HG02938 (cell line): ENCODE measurements around the gene ZNF304.
"Not testable (repeated sequence)": the region's sequence is repeated elsewhere in the genome, so short reads cannot be mapped to it uniquely, and the experiment has no call there.

Experiments used
- ATAC-seq: cut with Tn5 transposase; IDR thresholded peaks from one replicate; pipeline ENCODE4 v1.9.1; 2021; ENCODE audit warnings: mild to moderate bottlenecking, moderate library complexity; ENCODE audit not compliant: unreplicated experiment

ZNF304 gene

DNA sequence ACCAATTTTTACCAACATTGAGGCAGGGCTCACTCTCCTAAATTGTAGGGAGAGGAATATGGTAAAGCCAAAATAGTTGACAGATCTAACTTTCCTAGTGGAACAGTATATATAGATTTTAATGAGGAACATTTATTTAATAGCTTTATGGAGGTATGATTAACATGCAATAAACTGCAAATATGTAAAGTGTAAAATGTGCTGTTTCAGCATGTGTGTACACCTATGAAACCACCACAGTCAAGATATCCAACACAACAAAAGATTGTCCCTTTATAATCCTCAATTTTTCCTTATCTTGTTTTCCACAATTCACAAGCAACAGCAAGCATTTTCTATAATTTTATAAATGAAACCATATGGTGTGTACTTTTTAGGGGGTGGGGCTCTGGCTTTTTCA lies 8.2 kb downstream of the ZNF304 start:
- ATAC-seq = no peak

DNA sequence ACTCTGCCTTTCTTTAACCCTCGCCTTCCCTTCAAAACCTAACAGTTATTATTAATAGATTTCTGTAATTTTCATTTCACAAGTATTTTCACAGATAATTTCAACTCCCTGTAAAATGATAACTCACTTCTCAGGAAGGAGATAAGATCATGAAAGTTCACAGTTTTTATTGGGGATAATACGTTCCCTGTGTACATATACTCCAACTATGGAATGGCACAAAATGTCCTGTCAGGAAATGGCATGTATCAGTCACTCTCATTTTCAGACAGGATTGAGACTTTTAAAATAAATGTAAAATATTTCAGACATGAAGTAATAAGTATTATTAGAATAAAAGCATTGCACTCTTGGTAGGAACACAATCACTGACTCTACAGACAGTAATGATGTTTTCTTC lies 11.3 kb downstream of the ZNF304 start:
- ATAC-seq = no peak

DNA sequence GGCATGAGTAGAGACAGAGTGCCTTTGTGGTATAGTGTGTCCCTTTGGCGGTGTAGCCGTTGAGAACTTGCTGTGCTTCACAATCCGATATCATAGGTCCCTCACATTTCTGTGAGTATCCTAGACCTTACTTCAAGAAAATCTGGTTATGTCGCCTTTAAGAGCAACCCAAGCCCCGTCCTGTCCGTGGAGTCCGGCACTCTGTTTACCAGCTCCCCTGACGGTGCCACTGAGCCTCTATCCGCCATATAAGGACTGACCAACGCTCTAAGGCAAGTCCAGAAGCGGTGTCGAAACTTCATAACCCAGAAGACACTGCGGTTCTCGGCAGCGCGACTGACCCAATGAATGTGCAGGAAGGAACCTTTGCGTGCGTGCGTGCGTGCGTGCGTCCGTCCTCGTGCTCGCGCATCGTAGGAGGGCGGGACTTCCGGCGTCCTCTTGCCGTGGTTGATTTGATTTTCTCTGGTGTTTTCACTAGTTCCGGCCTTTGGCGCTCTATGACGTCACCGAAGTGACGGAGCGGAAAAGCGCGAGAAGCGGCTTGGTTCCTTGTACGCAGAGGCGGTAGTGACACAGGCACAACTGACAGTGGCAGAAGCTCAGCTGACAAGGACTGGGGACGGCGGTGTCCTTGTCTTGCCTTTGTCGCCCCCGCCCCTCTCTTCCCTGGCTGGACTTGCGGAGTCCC lies 12.1 kb downstream of the ZNF304 start, which contains the start of the genes TRAPPC2B and ZNF547:
Gene TRAPPC2B (plus strand): TSS at position 555 of the 691 bp plus-strand sequence. CDS start 1,283 bp downstream, outside the sequence.
Gene ZNF547 (plus strand): TSS at position 555 of the 691 bp plus-strand sequence. CDS start 5,005 bp downstream, outside the sequence.
- ATAC-seq = peak; percentile 94

DNA sequence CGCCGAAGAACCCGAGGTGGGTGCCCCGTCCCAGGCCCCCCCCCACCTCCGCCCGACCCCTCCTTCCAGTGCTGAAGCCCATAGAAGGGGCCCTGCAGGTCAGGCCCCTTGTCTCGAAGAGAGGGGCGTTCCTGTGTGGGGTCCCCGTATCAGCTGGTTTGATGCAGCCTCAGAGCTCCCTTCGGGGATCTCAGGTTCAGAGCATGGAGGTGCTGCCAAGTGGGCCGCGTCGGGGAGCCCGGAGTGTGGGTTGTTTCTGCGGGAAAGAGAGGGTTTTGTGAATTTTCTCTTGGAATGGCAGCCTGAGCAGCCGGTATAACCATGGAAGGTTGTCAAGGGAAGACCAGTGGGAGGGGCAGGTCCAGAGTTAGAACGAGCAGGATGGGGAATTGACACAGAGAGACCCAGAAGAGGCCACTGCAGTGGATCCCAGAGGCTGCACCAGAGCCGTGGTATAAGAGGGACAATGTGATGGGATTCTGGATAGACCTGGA lies 12.7 kb downstream of the ZNF304 start:
- peak; percentile 14 for ATAC-seq

DNA sequence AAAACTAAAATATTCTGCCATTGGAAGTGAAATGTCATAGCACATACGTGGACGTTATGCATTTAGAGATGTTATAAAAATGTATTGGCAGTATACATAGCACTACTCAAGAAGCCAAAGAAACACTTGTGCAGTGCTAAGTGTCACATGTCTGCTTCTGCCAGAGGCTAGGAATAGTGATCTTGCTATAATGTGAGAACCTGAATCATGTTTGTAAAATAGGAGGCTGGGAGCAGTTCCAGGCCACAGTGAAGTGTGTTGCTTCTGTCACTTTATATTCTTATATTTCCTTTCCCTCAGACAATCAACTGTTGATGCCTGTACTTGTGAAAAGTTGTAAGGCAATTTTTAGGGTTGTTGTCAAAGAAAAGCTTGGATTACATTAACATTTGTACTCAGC lies 15.7 kb downstream of the ZNF304 start:
- no peak for ATAC-seq

DNA sequence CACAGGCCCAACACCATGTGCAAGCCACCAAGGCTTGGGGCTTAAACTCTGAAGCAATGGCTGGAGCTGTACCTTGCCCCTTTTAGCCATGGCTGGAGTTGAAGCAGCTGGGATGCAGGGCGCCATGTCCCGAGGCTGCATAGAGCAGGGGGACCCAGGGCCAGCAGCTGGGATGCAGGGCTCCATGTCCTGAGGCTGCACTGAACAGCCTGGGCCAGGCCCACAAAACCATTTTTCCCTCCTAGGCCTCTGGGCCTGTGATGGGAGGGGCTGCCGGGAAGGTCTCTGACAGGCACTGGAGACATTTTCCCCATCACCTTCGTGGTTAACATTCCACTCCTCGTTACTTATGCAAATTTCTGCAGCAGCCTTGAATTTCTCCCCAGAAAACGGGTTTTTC lies 23.1 kb downstream of the ZNF304 start:
- no peak for ATAC-seq

DNA sequence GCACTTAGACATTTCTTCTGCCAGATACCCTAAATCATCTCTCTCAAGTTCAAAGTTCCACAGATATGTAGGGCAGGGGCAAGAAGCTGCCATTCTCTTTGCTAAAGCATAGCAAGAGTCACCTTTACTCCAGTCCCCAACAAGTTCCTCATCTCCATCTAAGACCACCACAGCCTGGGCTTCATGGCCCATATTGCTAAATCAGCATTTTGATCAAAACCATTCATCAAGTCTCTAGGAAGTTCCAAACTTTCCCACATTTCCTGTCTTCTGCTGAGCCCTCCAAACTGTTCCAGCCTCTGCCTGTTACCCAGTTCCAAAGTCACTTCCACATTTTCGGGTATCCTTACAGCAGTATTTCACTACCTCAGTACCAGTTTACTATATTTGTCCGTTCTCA lies 23.6 kb downstream of the ZNF304 start:
- not testable (repeated sequence) for ATAC-seq

DNA sequence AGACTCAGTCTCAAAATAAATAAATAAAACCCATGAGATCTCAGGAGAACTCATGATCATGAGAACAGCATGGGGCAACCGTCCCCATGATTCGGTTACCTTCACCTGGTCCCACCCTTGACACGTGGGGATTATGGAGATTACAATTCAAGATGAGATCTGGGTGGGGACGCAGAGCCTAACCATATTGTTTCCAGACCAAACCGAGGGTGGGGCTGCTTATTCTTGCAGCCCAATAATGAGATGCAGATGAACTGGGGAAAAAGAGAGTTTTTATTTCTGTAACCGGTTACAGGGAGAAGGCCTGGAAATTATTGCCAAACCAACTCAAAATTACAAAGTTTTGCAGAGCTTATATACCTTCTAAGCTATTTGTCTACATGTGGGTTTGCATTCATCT lies 25.1 kb downstream of the ZNF304 start:
- no peak for ATAC-seq

DNA sequence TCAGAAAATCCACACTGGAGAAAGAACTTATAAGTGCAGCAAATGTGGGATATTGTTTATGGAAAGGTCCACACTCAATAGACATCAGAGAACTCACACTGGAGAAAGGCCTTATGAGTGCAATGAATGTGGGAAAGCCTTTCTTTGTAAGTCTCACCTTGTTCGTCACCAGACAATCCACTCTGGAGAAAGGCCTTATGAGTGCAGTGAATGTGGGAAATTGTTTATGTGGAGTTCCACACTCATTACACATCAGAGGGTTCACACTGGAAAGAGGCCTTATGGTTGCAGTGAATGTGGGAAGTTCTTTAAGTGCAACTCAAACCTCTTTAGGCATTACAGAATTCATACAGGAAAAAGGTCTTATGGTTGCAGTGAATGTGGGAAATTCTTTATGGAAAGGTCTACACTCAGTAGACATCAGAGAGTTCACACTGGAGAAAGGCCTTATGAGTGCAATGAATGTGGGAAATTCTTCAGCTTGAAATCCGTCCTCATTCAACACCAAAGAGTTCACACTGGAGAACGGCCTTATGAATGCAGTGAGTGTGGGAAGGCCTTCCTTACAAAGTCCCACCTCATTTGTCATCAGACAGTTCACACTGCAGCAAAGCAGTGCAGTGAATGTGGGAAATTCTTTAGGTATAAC lies 26.6 kb downstream of the ZNF304 start:
- no peak for ATAC-seq

DNA sequence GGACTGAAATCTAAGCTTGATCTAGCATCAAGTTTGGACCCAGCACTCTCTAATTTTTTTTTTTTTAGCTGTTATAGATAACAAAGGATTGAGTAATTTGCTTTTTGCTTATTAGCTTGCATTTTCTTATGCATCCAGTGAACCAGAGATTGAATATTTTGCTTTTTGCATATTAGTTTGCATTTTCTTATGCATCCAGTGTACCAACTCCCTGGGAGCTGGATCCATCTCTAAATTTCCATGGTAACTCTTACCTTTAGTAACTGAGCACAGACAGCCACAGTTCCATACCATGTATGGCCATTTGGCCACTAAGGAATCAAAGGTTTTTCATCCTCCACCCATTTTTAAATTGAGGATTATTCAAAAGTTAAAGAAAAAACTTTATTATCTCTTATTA lies 29.9 kb downstream of the ZNF304 start:
- no peak for ATAC-seq

DNA sequence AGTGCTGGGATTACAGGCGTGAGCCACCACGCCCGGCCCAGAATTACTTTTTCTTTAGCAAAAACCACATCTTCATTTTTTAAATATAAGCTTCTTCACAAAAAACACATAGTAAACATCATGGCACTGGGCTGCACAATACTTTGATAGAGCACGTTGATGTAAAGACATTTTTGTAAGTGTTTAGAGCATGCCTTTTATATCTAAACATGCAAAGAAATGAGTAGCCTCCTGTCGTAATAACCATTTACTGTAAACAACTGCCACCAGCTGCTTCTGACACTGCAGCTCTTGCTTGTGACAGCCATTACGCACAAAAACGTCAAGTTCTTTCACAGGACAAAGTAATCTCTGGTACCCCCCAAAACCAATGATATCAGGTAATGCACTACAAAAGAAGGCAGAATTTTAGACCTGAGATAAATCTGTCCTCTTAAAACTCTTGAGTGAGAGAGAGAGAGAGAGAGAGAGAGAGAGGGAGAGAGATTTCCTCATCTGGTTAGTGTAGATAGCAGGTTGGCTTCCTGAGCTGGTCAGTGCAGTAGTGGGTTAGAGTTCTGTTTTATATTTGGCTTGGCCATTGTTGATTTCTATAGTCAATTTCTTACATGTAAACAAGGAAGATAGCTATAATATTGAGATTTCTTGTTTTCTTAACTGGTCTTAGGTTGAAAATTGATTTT lies 31.9 kb downstream of the ZNF304 start:
- no peak for ATAC-seq

DNA sequence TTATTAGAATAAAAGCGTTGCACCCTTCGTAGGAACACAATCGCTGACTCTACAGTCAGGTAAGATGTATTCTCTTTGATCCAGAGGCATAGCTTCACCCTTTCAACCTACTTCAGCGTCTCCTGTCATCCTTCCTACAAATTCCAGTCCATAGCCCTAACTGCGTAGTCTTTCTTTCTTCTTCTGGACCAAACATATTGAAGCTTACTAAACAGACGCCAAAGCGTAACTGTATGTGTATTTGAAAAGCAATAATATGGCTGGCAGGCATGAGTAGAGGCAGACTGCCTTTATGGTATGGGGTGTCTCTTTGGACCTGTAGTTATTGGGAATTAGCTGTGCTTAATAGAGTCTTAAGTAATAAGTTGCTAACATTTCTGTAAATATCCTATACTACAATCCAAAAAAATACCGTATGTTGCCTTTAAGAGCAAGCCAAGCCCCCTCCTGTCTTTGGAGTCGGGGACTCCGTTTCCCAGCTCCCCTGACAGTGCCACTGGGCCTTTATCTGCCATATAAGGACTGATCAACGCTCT lies 38.2 kb downstream of the ZNF304 start:
- ATAC-seq = no peak

DNA sequence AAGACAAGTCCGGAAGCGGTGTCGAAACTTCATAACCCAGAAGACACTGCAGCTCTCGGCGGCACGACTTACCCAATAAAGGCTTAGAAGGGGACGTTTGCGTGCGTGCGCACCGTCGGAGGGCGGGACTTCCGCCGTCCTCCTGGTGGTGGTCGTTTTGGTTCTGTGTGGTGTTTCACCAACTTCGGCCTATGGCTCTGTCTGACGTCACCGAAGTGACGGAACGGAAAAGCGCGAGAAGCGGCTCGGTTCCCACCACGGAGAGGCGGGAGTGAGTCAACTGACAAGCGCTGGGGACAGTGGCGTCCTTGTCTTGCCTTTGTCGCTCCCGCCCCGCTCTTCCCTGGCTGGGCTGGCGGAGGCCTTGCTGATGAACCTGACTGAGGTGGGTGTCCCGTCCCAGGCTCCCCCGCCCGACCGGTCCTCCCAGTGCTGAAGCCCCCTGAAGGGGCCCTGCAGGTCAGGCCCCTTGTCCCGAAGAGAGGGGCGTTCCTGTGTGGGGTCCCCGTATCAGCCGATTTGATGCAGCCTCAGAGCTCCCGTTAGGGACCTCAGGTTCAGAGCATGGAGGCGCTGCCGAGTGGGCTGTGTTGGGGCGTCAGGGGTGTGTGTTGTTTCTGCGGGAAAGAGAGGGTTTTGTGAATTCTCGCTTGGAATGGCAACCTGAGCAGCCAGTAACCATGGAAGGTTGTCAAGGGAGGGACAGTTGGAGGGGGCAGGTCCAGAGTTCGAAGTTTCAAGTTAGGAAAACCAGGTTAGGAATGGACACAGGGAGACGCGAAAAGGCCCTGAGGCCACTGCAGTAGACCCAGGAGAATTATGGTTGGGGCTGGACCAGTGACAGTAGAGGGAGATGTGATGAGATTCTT lies 38.9 kb downstream of the ZNF304 start, which contains the start of gene ZNF548:
Gene ZNF548 (plus strand): TSS at position 125 of the 869 bp plus-strand sequence. CDS start 246 bp downstream, at position 371.
- peak; percentile 99 for ATAC-seq

DNA sequence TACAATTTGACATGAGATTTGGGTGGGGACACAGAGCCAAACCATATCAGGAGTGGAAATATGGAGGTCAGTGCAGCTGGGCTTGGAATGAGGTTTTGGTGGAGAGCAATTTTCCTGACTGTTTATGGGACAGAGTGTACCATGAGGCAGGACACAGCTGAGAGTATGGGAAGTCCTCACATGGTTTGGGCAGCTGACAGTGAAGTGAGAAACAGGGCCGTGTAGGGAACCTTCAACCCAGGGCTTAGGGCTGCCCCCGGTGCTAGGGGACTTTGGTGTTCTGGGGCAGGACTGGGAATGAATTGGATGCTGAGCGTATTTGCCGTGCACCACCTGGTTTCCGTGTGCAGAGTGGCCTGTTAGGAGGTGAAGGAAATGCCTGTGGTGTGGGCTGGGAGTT lies 44.6 kb downstream of the ZNF304 start:
- no peak for ATAC-seq

DNA sequence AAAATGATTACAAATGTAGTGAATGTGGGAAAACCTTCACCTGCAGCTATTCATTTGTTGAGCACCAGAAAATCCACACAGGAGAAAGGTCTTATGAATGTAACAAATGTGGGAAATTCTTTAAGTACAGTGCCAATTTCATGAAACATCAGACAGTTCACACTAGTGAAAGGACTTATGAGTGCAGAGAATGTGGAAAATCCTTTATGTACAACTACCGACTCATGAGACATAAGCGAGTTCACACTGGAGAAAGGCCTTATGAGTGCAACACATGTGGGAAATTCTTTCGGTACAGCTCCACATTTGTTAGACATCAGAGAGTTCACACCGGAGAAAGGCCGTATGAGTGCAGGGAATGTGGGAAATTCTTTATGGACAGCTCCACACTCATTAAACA lies 47.8 kb downstream of the ZNF304 start:
- ATAC-seq = no peak

DNA sequence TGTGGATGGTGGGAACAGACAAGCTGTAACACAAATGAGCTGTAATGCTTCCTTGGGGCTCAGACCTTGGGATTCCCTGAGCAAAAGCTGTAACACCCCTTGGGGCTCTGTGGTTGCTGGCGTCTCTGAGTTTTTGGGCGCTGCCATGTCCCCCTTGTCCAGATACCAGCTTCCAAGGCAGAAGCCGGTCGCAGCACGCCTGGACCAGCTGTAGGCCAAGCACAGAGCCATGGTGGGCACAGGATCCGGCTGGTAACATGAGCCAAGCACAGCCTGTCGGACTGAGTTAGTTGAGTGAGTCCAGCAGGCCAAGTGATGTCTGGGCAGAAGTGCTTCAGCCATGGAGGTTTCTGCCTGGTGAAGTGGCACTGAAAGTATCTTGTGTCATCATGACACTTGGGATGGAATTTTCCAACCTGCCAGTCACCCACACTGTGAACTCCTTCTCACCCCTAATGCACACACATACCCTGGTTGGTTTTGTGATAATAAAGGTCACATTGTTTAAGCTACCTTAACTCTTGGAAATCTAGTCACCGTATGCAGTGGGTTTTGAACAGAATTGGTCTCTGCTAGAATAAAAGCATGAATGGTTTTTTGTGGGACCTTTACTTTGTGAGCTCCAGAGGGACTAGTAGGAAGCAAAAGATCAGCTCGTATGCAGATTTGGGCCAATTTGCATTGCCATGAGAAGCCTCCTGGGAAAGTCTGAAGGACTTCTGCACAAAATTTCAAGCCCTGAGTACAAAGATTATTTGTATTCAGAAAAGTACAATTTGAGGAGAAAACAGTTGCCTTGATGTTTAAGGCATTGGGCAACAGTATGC lies 52.9 kb downstream of the ZNF304 start:
- no peak for ATAC-seq

DNA sequence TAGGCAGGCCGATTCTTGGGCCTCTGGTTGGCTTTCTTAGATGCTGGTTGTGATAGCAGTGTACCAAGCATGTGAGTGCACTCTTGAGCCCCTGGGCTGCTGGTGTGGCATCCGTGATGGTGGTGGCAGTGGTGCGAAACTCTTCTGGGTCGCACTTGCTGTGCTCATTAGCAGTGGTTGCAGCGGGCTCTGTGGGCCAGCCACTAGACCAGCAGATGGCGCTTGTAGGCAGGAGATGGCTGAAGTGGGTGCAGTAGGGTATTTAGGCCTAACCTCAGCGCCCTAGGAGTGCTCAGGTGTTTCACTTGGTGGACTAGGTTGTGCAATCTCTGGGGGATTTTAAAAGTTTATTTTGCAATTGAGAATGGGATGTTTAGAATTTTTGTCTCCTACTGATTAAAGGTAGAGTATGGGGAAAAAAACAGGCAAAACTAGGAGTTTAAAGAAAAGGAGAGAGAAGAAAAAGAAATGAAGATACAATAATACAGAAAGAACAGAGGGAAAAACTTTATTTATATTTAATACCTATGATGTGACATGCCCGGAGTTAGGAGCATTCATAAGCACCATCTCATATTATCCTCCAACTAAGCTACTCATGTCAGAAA lies 55.5 kb downstream of the ZNF304 start:
- ATAC-seq = no peak
